ENCODE data around the gene CFAP126.
A peak's percentile ranks its signal among the peaks of the same experiment; 100 is the strongest.
"Not testable (repeated sequence)": the region's sequence is repeated elsewhere in the genome, so short reads cannot be mapped to it uniquely, and the experiment has no call there.

Gene CFAP126

GRCh38 chr1:161381707-161382106 is 14.0 kb upstream of the CFAP126 start:
- ATAC-seq (no peak), DNase-seq (no peak)

GRCh38 chr1:161379071-161379470 is 11.4 kb upstream of the CFAP126 start:
- no peak for ATAC-seq

DNA sequence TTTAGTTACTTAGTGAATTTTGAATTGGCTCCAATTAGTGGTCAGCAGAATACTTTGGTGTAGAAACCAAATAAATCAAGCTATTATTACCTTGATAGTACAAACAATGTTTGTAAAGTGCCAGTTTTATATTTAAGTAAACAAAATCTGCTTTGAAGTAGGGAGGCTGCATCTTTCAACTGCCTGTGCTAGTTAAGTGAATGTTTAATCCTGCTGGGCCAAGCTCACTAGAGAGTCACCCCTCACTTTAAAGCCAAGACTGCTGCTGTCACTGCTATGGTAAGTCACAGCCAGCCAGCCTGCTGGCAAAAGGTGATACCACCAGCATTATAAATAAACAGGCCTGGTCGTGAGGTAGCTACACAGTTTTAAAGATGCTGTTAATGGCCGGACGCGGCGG is 10.3 kb upstream of the CFAP126 start:
- ATAC-seq (no peak), DNase-seq (no peak)

More at GRCh38 chr1:161379071-161379470, 11.4 kb upstream of the CFAP126 start:
- DNase-seq, result peak; percentile 32

GRCh38 chr1:161374373-161374772 is 6.7 kb upstream of the CFAP126 start:
- no peak for ATAC-seq
- no peak for DNase-seq

GRCh38 chr1:161373442-161373841 is 5.8 kb upstream of the CFAP126 start:
- ATAC-seq (no peak), DNase-seq (no peak)

DNA sequence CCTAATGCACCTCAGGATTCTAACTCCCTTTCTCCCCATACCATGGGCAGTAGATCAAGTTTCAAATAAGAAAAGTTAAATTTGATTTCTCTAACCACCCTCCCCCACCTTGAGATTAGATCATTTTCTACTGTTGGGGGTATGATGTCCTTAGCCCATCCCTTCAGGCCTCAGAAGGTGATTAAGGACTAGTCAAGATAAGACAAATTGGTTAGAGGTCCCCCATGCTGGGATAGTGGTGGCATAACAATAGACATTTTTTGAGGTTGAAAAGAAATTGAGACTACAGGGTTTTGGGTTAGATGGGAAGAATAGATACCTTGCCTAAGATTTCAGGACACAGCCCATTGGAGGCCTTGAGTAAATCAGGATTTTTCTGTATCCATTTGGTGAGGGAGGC is 2.5 kb downstream of the CFAP126 start:
- DNase-seq (no peak), ATAC-seq (no peak)

DNA sequence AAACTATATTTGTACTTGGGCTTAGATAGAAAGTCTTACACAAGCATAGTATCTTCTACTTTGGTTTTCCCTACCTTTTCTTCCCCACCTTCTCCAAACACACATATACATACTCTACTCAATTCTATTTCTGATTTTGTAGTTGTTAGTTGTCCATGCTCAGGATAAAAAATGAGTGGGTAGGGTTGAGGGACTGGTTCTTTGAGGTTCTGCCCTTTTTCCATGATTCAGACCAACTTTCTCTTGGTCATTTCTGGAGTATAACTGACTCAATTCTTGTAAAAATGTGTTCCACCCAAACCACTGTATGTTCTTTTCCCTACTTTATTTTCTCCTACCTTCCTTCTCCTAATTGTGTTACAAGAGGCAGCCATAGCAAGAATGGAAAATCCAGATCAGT is 3.3 kb downstream of the CFAP126 start:
- ATAC-seq, result peak; percentile 47

DNA sequence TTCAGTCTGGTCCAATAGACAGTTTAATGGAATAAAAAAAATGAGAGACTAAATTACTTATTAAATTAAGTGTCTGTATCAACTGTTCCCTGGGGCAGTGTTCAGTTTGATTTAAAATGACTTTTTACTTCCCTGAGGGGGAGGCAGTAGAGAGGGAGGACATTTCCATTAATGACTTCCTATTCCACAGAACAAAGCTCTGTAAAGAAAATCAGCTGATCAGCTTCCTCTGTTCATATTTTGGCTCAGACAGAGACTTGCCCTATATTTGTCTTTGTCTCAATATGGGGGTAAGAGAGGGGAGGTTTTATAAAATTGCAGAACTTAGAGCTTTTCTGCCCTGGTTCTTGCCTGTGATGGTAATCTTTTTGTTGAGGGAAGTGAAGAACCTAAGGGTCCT is 8.4 kb downstream of the CFAP126 start:
- no peak for ATAC-seq
- DNase-seq, result no peak

More for the DNA sequence above, 3.3 kb downstream of the CFAP126 start:
- no peak for DNase-seq

- no peak for DNase-seq
- no peak for ATAC-seq
Measured at GRCh38 chr1:161357073-161357472, 10.6 kb downstream of the CFAP126 start.

DNA sequence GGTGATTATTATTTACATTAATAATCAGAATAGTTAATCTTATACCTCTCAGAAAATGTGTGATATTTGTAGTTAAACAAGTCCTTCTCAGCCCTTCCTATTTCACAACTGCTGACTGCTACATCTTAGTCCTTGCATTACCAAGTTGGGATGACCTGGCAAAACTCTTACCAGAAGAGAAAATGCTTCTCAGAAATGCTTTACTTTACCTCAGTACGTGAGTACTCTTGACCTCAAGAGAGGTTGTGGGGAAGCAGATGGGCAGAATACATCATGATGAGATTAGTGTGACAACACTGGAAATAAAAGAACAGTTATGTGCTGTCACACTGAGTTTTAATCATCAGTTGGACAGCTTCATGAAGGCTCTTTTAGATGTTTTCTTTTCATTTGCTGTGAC is 16.2 kb downstream of the CFAP126 start:
- DNase-seq (no peak), ATAC-seq (no peak)

- ATAC-seq (no peak), DNase-seq (no peak)
Measured at GRCh38 chr1:161350671-161351070, 17.0 kb downstream of the CFAP126 start.

- DNase-seq (no peak), ATAC-seq (no peak)
Measured at GRCh38 chr1:161342821-161343220, 24.9 kb downstream of the CFAP126 start.

DNA sequence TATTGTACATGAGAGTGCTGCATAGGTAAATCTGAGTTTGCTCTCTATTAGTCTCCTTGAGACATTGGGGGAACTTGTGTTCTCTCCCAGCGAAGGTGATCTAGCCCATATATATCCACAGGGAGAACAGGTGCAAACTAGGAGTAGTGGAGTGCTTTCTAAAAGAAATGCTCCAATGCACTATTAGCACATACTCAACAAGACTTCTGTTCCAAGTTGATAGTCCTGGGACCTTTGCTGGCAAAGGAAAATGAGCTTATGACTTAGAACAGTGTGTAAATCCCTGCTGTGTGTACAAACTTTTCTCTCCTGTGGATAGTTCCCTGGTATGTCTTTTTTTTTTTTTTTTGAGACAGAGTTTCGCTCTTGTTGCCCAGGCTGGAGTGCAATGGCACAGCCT is 25.5 kb downstream of the CFAP126 start:
- ATAC-seq, result no peak
- DNase-seq, result no peak

DNA sequence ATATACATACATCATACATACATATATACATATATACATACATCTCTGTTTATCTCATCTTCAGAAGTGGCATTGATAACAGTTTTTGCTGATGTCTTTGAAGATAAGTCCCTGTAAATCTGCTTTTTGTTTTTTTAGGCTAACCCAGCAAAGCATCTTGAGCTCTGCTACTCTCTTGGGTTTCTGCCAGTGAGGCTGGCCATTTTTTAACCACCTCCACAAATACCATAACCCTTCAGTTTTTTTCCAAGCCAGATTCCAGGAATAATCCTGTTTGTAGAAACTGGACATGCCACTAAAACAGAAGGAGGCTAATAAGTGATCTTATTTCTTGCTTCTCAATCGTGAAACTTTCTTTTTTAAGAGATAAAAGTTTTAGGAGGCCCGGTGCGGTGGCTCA is 31.9 kb downstream of the CFAP126 start:
- DNase-seq (no peak), ATAC-seq (no peak)

DNA sequence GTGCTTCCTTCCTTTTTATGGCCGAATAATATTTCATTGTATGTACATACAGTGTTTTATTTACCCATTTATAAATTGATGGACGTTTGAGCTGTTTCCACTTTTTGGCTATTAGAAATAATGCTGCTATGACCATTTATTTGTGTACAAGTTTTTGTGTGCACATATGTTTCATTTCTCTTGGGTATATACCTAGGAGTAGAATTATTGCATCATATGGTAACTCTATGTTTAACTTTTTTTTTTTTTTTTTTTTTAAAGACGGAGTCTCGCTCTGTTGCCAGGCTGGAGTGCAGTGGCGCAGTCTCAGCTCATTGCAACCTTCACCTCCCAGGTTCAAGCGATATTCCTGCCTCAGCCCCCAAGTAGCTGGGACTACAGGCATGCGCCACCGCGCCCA is 34.5 kb downstream of the CFAP126 start:
- DNase-seq (no peak), ATAC-seq (no peak)

DNA sequence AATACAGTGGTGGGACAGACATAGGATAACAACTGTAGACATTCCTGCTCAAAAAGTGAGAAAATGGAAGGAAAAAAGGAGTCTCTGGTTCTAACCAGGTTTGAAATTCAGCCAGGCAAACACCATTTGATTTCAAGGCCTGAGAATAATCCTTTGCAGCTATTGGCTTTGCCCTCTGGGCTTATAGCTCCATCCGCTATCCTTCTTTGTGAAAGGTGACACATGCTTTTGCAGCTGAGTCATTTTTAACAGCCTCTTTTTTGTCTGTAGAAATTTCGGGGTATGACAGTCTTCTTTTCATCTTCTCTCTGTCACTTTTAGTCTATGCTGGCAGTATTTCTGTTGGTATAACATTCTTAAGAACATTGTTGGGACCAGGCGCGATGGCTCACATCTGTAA is 37.3 kb downstream of the CFAP126 start:
- DNase-seq (no peak), ATAC-seq (no peak)

- no peak for DNase-seq
- no peak for ATAC-seq
Measured at GRCh38 chr1:161324020-161324419, 43.7 kb downstream of the CFAP126 start.

- not testable (repeated sequence) for ATAC-seq, DNase-seq
Measured at GRCh38 chr1:161315841-161316674, 51.6 kb downstream of the CFAP126 start.

Measured in stimulated activated naive CD8-positive, alpha-beta T cell treated with anti-CD3 and anti-CD28 coated beads, Interleukin-15, Interleukin-2, amounts not matched to agents 100 U/mL and 50 U/mL, for 24 hours (primary cell).